C4-2B (cell line): ENCODE results near the gene TIGAR.

Experiments
- ZFX ChIP-seq: fragments of 450-650 bp; IDR thresholded peaks from 2 replicates; pipeline ENCODE4 v1.6.1; 2017
- TF ChIP-seq, protein P1 (sequence below): fragments of 450-650 bp; conservative IDR thresholded peaks from 2 replicates; pipeline ENCODE4 v1.5.1; 2017; ENCODE audit warnings: mild to moderate bottlenecking

DNA sequence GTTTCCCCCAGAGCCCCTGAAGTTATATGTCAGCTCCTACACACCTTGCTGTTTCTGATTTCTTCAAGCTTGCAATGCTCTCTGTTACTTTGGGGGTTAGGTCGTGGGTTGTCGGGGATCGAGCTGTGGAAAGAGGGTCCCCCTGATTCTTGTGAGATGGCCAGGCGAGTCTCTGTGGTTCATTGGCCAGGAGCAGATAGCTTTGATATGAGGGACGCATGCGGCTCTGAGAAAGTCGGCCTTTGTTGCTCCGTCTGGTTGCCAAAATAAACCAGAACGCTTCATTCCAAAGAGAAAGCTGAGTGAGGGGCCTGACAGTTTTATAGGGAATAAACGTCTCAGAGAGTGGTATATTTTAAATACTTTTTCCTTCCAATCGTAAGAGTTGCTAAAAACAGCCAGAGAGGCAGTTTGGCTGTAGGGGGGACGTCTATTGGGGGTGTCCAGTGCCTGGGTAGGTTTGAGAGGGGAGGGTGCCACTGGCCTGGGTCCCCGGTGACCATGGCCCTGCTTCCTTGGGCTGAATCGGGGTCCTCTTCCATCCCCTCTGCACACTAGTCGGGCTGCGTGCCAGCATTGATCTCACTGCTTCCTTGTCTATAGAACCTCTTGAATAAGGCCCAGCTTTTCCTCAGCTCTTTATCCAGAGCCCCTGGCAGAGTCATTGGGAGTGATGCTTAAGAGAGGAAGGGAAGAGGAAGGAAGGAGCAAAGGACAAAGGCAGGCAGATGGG is 28.5 kb upstream of the TIGAR start:
- TF ChIP-seq, protein P1, sequence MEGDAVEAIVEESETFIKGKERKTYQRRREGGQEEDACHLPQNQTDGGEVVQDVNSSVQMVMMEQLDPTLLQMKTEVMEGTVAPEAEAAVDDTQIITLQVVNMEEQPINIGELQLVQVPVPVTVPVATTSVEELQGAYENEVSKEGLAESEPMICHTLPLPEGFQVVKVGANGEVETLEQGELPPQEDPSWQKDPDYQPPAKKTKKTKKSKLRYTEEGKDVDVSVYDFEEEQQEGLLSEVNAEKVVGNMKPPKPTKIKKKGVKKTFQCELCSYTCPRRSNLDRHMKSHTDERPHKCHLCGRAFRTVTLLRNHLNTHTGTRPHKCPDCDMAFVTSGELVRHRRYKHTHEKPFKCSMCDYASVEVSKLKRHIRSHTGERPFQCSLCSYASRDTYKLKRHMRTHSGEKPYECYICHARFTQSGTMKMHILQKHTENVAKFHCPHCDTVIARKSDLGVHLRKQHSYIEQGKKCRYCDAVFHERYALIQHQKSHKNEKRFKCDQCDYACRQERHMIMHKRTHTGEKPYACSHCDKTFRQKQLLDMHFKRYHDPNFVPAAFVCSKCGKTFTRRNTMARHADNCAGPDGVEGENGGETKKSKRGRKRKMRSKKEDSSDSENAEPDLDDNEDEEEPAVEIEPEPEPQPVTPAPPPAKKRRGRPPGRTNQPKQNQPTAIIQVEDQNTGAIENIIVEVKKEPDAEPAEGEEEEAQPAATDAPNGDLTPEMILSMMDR = no peak
- no peak for TF ChIP-seq ZFX
